ENCODE results near the gene RAB18. TPM values are rescaled to one million over a fixed set of nuclear protein-coding genes. Genes with fewer than 3 reads are reported as not detected.

Gene RAB18
- total and polyA plus RNA-seq, 10 donors = 21.2 to 104 (median 52.2) TPM

DNA sequence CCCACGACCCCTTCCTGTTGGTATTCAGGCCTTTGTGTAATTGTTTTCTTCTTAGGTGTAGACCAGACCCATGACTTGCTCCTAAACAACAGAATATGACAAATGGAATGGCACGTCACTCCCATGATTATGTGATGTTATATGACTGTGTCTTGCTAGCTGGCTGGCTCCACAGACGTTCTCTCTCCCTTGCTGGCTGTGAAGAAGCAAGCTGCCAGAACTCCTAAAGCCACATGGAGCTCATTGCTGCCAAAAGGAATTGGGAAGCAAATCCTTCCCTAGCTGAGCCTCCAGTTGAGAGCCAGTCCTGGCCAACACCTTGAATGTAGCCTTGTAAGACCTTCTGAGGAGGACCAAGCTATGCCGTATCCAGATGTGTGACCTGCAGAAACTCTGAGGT, 74.2 kb downstream of the RAB18 start:
- no peak for TF ChIP-seq POLR2AphosphoS5 (IDR thresholded peaks at IDR 0.05)
- intact Hi-C loops (cut with DNase I; ENCODE audit: low total_unique reads) = no loop called here
- Histone ChIP-seq H3K27me3 (replicated peaks in 1 of 7) (no peaks in the 10 kb centered on the region), H3K27ac (no peak overlapping the region), H3K36me3 (no peaks in the 10 kb centered on the region), H3K9me3 (peaks cover 0 to 1% (median 0%) of the 10 kb centered on the region in 8 donors), H3K4me3 (no peak overlapping the region), H3K4me1 (no peaks in the 10 kb centered on the region)
- DNase-seq = no peak
- WGBS, 5 donors = 61 to 81% (median 71%) methylated on average over 4 of the region's 4 CpGs

DNA sequence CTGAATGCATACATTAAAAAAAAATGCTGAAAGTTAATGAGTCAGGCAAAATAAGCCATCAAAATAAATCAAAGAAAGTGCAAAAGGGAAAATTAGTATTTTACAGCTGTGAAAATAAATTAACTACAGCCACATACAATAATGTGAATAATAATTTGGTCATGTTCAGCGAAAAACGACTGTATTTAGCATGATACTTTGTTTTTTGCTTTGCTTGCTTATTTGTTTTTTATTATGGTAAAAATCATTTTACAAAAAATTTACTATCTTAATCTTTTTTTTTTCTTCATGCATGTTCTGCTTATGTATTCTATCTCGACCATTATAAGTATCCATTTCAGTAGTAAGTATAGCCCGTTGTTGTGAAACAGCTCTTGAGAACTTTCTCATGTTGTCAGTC, 77.1 kb downstream of the RAB18 start:
- Histone ChIP-seq H3K27ac (no peak overlapping the region), H3K27me3 (replicated peaks in 1 of 7) (no peaks in the 10 kb centered on the region), H3K4me1 (no peaks in the 10 kb centered on the region), H3K9me3 (peaks cover 0 to 6% (median 0%) of the 10 kb centered on the region in 8 donors), H3K36me3 (peaks cover 0 to 6% (median 0%) of the 10 kb centered on the region in 6 donors), H3K4me3 (no peak overlapping the region)
- TF ChIP-seq POLR2AphosphoS5 (IDR thresholded peaks at IDR 0.05) (no peak), POLR2A (IDR thresholded peaks at IDR 0.05) (no peak)
- TF ChIP-seq, protein P1, sequence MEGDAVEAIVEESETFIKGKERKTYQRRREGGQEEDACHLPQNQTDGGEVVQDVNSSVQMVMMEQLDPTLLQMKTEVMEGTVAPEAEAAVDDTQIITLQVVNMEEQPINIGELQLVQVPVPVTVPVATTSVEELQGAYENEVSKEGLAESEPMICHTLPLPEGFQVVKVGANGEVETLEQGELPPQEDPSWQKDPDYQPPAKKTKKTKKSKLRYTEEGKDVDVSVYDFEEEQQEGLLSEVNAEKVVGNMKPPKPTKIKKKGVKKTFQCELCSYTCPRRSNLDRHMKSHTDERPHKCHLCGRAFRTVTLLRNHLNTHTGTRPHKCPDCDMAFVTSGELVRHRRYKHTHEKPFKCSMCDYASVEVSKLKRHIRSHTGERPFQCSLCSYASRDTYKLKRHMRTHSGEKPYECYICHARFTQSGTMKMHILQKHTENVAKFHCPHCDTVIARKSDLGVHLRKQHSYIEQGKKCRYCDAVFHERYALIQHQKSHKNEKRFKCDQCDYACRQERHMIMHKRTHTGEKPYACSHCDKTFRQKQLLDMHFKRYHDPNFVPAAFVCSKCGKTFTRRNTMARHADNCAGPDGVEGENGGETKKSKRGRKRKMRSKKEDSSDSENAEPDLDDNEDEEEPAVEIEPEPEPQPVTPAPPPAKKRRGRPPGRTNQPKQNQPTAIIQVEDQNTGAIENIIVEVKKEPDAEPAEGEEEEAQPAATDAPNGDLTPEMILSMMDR (IDR thresholded peaks at IDR 0.05 in 8 of 11, conservative IDR thresholded peaks at IDR 0.05 in 3 of 11) = no peak
- WGBS, 5 donors = 89 to 94% (median 91%) methylated on average over 4 of the region's 4 CpGs
- intact Hi-C loops (cut with DNase I; ENCODE audit: low total_unique reads) = no loop called here
- DNase-seq = no peak

DNA sequence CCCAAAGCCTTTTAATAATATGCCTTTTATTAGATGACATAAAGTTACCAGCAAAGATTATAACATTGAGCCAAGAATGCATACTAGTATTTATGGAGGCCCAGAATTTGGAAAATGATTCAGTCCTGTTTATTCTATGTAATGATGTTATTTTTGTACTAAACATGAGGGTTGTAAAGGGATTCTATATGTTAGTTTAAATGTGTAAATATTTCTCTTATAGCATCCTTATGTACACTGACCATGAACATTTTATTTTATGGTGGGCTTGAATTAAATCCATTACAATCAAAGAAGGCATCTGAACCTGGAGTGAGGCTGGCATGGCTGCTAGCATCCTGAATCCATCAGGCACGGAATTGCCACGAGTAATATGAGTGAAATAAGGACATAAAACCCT, 80.2 kb downstream of the RAB18 start:
- no peaks in the 10 kb centered on the region for H3K4me1 ChIP-seq
- WGBS, 5 donors = 78 to 90% (median 85%) methylated on average over 2 of the region's 2 CpGs
- intact Hi-C loops (cut with DNase I; ENCODE audit: low total_unique reads) = no loop called here
- no peak overlapping the region for H3K4me3 ChIP-seq
- peaks cover 0 to 6% (median 0%) of the 10 kb centered on the region in 8 donors for H3K9me3 ChIP-seq
- peaks cover 0 to 11% (median 0%) of the 10 kb centered on the region in 7 donors for H3K27me3 ChIP-seq (replicated peaks in 1 of 7)
- DNase-seq = no peak
- H3K36me3 ChIP-seq = peaks cover 0 to 6% (median 0%) of the 10 kb centered on the region in 6 donors
- no peak for TF ChIP-seq POLR2AphosphoS5 (IDR thresholded peaks at IDR 0.05)
- no peak for TF ChIP-seq POLR2A (IDR thresholded peaks at IDR 0.05)
- TF ChIP-seq, protein P1 (IDR thresholded peaks at IDR 0.05 in 8 of 11, conservative IDR thresholded peaks at IDR 0.05 in 3 of 11) = no peak
- no peak overlapping the region for H3K27ac ChIP-seq

Other genes with a start within 250 kb of the RAB18 start
- gene MKX, start 241.5 kb downstream of the RAB18 start, total RNA-seq = under 1 TPM in 4 of 7 donors, not detected in 3; 0.16 to 0.34 (median 0.19) TPM
- gene MKX, start 241.5 kb downstream of the RAB18 start, polyA plus RNA-seq = under 1 TPM; 0.07 to 0.14 (median 0.10) TPM

Measured in spleen (tissue), 11 donors.